Endothelial cell of umbilical vein (primary cell): ENCODE results near the gene STK39. TPM values are rescaled to one million over a fixed set of nuclear protein-coding genes. Genes with fewer than 3 reads are reported as not detected.

Experiments
- BruUV-seq: library from RNA; stranded (reverse); fragments of 400-500 nt; replicated peaks from 2 replicates; lab custom pipeline; 2021; lab: Mats Ljungman, UMichigan
- CTCF ChIA-PET: fragments of 300-600, 350-600 bp; sonication (Branson Sonifier 250); formaldehyde crosslinking; loops from one replicate; lab custom pipeline; 2021; ENCODE audit warnings: antibody characterized with exemption, inconsistent platforms; lab: Charles Lee
- POLR2A ChIA-PET: fragments of 300-600, 350-600 bp; sonication (Branson Sonifier 250); formaldehyde crosslinking; loops from one replicate; lab custom pipeline; 2021; ENCODE audit warnings: antibody characterized with exemption, inconsistent platforms; lab: Charles Lee
- DNase-seq: peaks from one replicate; pipeline ENCODE4 v3.0.0-alpha.2; 2011; ENCODE audit warnings: low read depth, low spot score
- FAIRE-seq: peaks from 2 replicates; lab custom pipeline; 2011; peaks lifted over from hg19 to GRCh38; lab: Jason Lieb, UNC
- H2AFZ ChIP-seq: 2 replicates; pipeline ENCODE4 v1.6.0; 2012; ENCODE audit warnings: low read depth, low read length, control low read depth, inconsistent platforms
- H3K27ac ChIP-seq: 2 replicates; pipeline ENCODE4 v1.5.1; 2011; ENCODE audit warnings: low read depth, mild to moderate bottlenecking, control low read depth, low read length, moderate library complexity; ENCODE audit not compliant: insufficient read depth
- H3K27me3 ChIP-seq, 2 experiments: 2 replicates each; pipeline versions ENCODE4 v1.6.0 to v1.6.1; 2011; ENCODE audit warnings: low read length in 2 of 2, mixed read lengths in 1 of 2; ENCODE audit not compliant: control insufficient read depth in 2 of 2, insufficient read depth in 2 of 2
- H3K36me3 ChIP-seq, 2 experiments: 2 replicates in 1 of 2; 3 replicates in 1 of 2; pipeline ENCODE4 v1.5.1; 2011; ENCODE audit warnings: low read length in 2 of 2, mild to moderate bottlenecking in 1 of 2, moderate library complexity in 1 of 2; ENCODE audit not compliant: control insufficient read depth in 2 of 2, insufficient read depth in 2 of 2; ENCODE audit errors: extremely low read depth in 1 of 2
- H3K4me1 ChIP-seq: 3 replicates; pipeline ENCODE4 v1.5.1; 2011; ENCODE audit warnings: mild to moderate bottlenecking, low read length; ENCODE audit not compliant: control insufficient read depth, insufficient read depth; ENCODE audit errors: extremely low read depth
- H3K4me2 ChIP-seq: 2 replicates; pipeline ENCODE4 v1.6.1; 2011; ENCODE audit warnings: low read length, control low read depth, mixed read lengths; ENCODE audit not compliant: insufficient read depth
- H3K4me3 ChIP-seq, 3 experiments: fragments of 200-600 bp in 1 of 3; sonication (generic), shearing (Covaris generic) in 1 of 3; replicated peaks in 1 of 3; 2 replicates each; pipeline ENCODE4 v1.5.1; 2011 to 2016; ENCODE audit warnings: control low read depth in 3 of 3, low read length in 3 of 3, mild to moderate bottlenecking in 2 of 3, inconsistent platforms in 1 of 3, low read depth in 1 of 3, moderate library complexity in 1 of 3; ENCODE audit not compliant: insufficient read depth in 1 of 3
- H3K79me2 ChIP-seq: 2 replicates; pipeline ENCODE4 v1.6.0; 2012; ENCODE audit warnings: low read length, inconsistent platforms; ENCODE audit not compliant: control insufficient read depth, insufficient read depth
- H3K9ac ChIP-seq: replicated peaks from 2 replicates; pipeline ENCODE3; 2011; ENCODE audit warnings: low read length, control low read depth; ENCODE audit not compliant: insufficient read depth; ENCODE audit errors: extremely low read depth
- H3K9me1 ChIP-seq: replicated peaks from 3 replicates; pipeline ENCODE4 v1.6.0; 2011; ENCODE audit warnings: mild to moderate bottlenecking, low read length; ENCODE audit not compliant: control insufficient read depth, insufficient read depth; ENCODE audit errors: extremely low read depth
- H3K9me3 ChIP-seq: replicated peaks from 2 replicates; pipeline ENCODE4 v1.5.1; 2012; ENCODE audit warnings: low read length, inconsistent platforms; ENCODE audit not compliant: control insufficient read depth, insufficient read depth
- H4K20me1 ChIP-seq: replicated peaks from 2 replicates; pipeline ENCODE3; 2011; ENCODE audit warnings: mild to moderate bottlenecking, low read length; ENCODE audit not compliant: control insufficient read depth, insufficient read depth; ENCODE audit errors: extremely low read depth
- CTCF ChIP-seq, 2 donors: IDR thresholded peaks; 1 replicate in 1 of 2; 2 replicates in 1 of 2; pipeline ENCODE4 v1.5.1; 2011; ENCODE audit warnings: low read length in 2 of 2, mild to moderate bottlenecking in 2 of 2, moderate library complexity in 2 of 2, control low read depth in 1 of 2, inconsistent platforms in 1 of 2, low read depth in 1 of 2; ENCODE audit not compliant: insufficient read depth in 1 of 2; ENCODE audit errors: extremely low read depth in 1 of 2
- EZH2 ChIP-seq: IDR thresholded peaks from 2 replicates; pipeline ENCODE4 v1.6.1; 2012; ENCODE audit warnings: borderline replicate concordance, low read depth, mild to moderate bottlenecking, moderate library complexity, low read length, inconsistent platforms; ENCODE audit not compliant: severe bottlenecking
- FOS ChIP-seq: IDR thresholded peaks from 2 replicates; pipeline ENCODE4 v1.6.1; 2011; ENCODE audit warnings: mild to moderate bottlenecking, low read length, moderate library complexity, borderline replicate concordance; ENCODE audit not compliant: insufficient read depth
- GATA2 ChIP-seq: IDR thresholded peaks from 2 replicates; pipeline ENCODE4 v1.7.0; 2011; ENCODE audit warnings: low read depth, mild to moderate bottlenecking, moderate library complexity, mixed read lengths, low read length; ENCODE audit not compliant: insufficient read length, insufficient read depth
- JUN ChIP-seq: IDR thresholded peaks from 2 replicates; pipeline ENCODE4 v1.6.1; 2011; ENCODE audit warnings: borderline replicate concordance, low read depth; ENCODE audit not compliant: insufficient read length, insufficient read depth
- MAX ChIP-seq: IDR thresholded peaks from 2 replicates; pipeline ENCODE4 v1.6.1; 2011; ENCODE audit not compliant: insufficient read depth, insufficient read length
- MYC ChIP-seq: IDR thresholded peaks from one replicate; pipeline ENCODE4 v1.6.1; 2011; ENCODE audit warnings: mild to moderate bottlenecking, low read depth, low read length
- POLR2A ChIP-seq: IDR thresholded peaks from 2 replicates; pipeline ENCODE4 v1.6.1; 2012; ENCODE audit warnings: low read depth, mild to moderate bottlenecking, control low read depth, low read length
- POLR2AphosphoS5 ChIP-seq: IDR thresholded peaks from 2 replicates; pipeline ENCODE4 v1.6.1; 2012; ENCODE audit warnings: low read depth, mild to moderate bottlenecking, control low read depth, low read length, moderate library complexity; ENCODE audit not compliant: insufficient read depth
- dilution Hi-C: fragments of 300-500 bp; cut with MboI; formaldehyde crosslinking; loops from one replicate; pipeline ENCODE4 v1.15.0; 2019; ENCODE audit warnings: low sequenced_read_pairs; ENCODE audit not compliant: extremely low pct_ligation_motif_present
- intact Hi-C: fragments of 100-400 bp; cut with micrococcal nuclease; formaldehyde crosslinking; loops from one replicate; pipeline ENCODE4 v1.10.0; 2022
- polyA plus RNA-seq, 4 experiments: library from polyadenylated mRNA; depleted of rRNA in 3 of 4; stranded (reverse) in 3 of 4; unstranded in 1 of 4; fragments of >200 nt; gene quantifications; 2 replicates each; pipeline versions ENCODE4 v1.2.1 to v1.2.3, GENCODE V29; 2011 to 2012; ENCODE audit warnings: missing spikeins in 1 of 4
- total RNA-seq: library from RNA; stranded (reverse); gene quantifications from 2 replicates; pipeline ENCODE4 v1.2.3, GENCODE V29; 2021

STK39 gene
- total and polyA plus RNA-seq, 2 donors (not counting 3 experiments of a cell fraction or from before 2014, with no cell fraction given) = 4.6 to 13.1 TPM

GRCh38 chr2:168053676-168054075 lies 193.7 kb downstream of the STK39 start:
- H3K79me2 ChIP-seq = no peaks in the 10 kb centered on the region
- H3K4me1 ChIP-seq = no peaks in the 10 kb centered on the region
- no peaks in the 10 kb centered on the region for H4K20me1 ChIP-seq
- no peak for TF ChIP-seq POLR2AphosphoS5
- TF ChIP-seq MYC = no peak
- TF ChIP-seq GATA2 = no peak
- TF ChIP-seq POLR2A = no peak
- no peak for TF ChIP-seq CTCF (IDR thresholded peaks at IDR 0.05; ENCODE audit: extremely low read depth in 1 of 2, insufficient read depth in 1 of 2, low read depth in 1 of 2, low read length in 2 of 2)
- no peak for TF ChIP-seq JUN
- TF ChIP-seq FOS = no peak
- no peak for TF ChIP-seq MAX
- TF ChIP-seq EZH2 = no peak
- H3K4me3 ChIP-seq = no peak overlapping the region
- H3K4me2 ChIP-seq = no peak overlapping the region
- DNase-seq = no peak
- H3K9ac ChIP-seq = no peak overlapping the region
- no peak for FAIRE-seq
- ChIA-PET POLR2A (no interaction called here), CTCF (no interaction called here)
- H3K36me3 ChIP-seq = no peaks in the 10 kb centered on the region
- H3K9me1 ChIP-seq = no peaks in the 10 kb centered on the region
- BruUV-seq = no TSS peak
- intact Hi-C loops = no loop called here
- H3K9me3 ChIP-seq = no peaks in the 10 kb centered on the region
- no peak overlapping the region for H3K27ac ChIP-seq
- dilution Hi-C loops = no loop called here
- no peaks in the 10 kb centered on the region for H3K27me3 ChIP-seq
- no peak overlapping the region for H2AFZ ChIP-seq
